GM12892 (cell line): Measurements from ENCODE around the gene BTRC.

Experiments used
- POLR2A ChIP-seq: IDR thresholded peaks from 2 replicates; pipeline ENCODE4 v1.6.1; 2011; ENCODE audit warnings: low read depth, low read length, control low read depth
- POLR2AphosphoS5 ChIP-seq: IDR thresholded peaks from 2 replicates; pipeline ENCODE4 v1.6.1; 2011; ENCODE audit warnings: low read depth, low read length, control low read depth

- TF ChIP-seq POLR2AphosphoS5: no peak
- no peak for TF ChIP-seq POLR2A
Observed at GRCh38 chr10:101588879-101589278, 234.9 kb downstream of the BTRC start.
